ENCODE data around the gene SETD3.

The SETD3 gene

DNA sequence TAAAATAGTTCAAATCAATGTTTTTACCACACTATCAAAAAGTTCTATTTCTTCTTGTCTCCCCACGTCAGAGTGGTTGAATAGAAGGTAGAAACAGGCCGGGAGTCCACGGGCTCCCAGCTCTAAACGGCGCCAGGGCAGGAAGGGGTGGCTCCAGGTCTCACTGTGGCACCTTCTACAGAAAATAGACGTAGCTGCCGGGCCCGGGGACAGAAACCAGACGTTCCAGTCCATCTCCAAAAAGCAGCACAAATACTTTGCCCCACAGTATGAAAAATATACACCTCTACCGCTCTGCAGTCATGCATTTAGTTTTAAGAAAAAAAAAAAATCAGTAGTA, 31.4 kb upstream of the SETD3 start:
- no peaks in the 10 kb centered on the region; the same call in 1 of the 2 replicates for H3K36me3 ChIP-seq (ENCODE audit: insufficient read depth)
- no peaks in the 10 kb centered on the region for H3K79me2 ChIP-seq (ENCODE audit: insufficient read depth, low read depth)
- H3K27me3 ChIP-seq (ENCODE audit: insufficient read depth, low read depth) = no peaks in the 10 kb centered on the region
- no peak overlapping the region for H3K9ac ChIP-seq
- H3K27ac ChIP-seq = no peak overlapping the region
- TF ChIP-seq, protein P1, sequence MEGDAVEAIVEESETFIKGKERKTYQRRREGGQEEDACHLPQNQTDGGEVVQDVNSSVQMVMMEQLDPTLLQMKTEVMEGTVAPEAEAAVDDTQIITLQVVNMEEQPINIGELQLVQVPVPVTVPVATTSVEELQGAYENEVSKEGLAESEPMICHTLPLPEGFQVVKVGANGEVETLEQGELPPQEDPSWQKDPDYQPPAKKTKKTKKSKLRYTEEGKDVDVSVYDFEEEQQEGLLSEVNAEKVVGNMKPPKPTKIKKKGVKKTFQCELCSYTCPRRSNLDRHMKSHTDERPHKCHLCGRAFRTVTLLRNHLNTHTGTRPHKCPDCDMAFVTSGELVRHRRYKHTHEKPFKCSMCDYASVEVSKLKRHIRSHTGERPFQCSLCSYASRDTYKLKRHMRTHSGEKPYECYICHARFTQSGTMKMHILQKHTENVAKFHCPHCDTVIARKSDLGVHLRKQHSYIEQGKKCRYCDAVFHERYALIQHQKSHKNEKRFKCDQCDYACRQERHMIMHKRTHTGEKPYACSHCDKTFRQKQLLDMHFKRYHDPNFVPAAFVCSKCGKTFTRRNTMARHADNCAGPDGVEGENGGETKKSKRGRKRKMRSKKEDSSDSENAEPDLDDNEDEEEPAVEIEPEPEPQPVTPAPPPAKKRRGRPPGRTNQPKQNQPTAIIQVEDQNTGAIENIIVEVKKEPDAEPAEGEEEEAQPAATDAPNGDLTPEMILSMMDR (conservative IDR thresholded peaks at IDR 0.05; ENCODE audit: low read depth, low read length) = no peak
- H3K4me3 ChIP-seq (IDR thresholded peaks at IDR 0.05; ENCODE audit: insufficient read depth, low read depth, low read length) = no peak overlapping the region
- H3K4me2 ChIP-seq = no peak overlapping the region
- no peak overlapping the region for H2AFZ ChIP-seq (ENCODE audit: low read depth)
- peaks cover 7% of the 10 kb centered on the region for H3K4me1 ChIP-seq (ENCODE audit: low read depth, poor library complexity, severe bottlenecking)
- no peaks in the 10 kb centered on the region for H4K20me1 ChIP-seq (ENCODE audit: insufficient read depth)

DNA sequence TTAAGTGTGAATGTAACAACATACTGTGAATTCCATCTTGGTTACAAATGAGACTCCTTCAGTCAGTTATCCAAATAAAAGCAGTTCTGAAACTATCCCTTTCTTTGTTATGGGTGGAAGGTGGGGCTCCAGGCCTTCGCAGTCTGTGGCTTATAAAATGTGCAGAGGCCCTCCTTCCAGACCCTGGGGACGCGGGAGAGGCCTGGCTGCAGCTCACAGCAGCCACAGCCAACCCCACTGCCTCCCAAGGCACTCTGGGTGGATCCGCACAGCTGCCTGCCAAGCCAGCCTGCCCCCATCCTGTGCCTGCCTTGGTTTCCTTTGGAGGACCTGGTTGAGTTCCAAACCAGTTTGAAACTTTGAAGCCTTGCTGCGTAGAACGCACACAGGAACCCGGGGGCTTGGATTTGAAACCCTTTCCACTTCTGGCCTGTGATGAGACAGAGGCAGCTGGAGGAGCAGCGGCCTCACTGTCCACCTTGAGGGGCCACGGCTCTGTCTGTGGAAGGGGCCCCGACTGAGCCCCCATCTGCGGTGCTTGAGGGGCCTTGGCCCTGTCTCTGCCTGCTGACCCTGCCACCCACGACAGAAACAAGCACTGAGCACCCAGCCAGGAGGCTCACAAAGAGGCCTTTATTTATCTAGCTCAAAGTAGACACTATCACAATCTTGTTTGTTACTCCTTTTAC, 30.9 kb upstream of the SETD3 start:
- no peak overlapping the region for H3K4me2 ChIP-seq
- no peak overlapping the region for H3K9ac ChIP-seq
- no peaks in the 10 kb centered on the region for H3K79me2 ChIP-seq (ENCODE audit: insufficient read depth, low read depth)
- no peaks in the 10 kb centered on the region for H4K20me1 ChIP-seq (ENCODE audit: insufficient read depth)
- H3K27me3 ChIP-seq (ENCODE audit: insufficient read depth, low read depth) = no peaks in the 10 kb centered on the region
- TF ChIP-seq, protein P1 (conservative IDR thresholded peaks at IDR 0.05; ENCODE audit: low read depth, low read length) = no peak
- no peak overlapping the region for H3K27ac ChIP-seq
- peaks cover 7% of the 10 kb centered on the region for H3K4me1 ChIP-seq (ENCODE audit: low read depth, poor library complexity, severe bottlenecking)
- H3K4me3 ChIP-seq (IDR thresholded peaks at IDR 0.05; ENCODE audit: insufficient read depth, low read depth, low read length) = no peak overlapping the region
- no peak overlapping the region for H2AFZ ChIP-seq (ENCODE audit: low read depth)
- H3K36me3 ChIP-seq (ENCODE audit: insufficient read depth) = no peaks in the 10 kb centered on the region; the same call in 1 of the 2 replicates

DNA sequence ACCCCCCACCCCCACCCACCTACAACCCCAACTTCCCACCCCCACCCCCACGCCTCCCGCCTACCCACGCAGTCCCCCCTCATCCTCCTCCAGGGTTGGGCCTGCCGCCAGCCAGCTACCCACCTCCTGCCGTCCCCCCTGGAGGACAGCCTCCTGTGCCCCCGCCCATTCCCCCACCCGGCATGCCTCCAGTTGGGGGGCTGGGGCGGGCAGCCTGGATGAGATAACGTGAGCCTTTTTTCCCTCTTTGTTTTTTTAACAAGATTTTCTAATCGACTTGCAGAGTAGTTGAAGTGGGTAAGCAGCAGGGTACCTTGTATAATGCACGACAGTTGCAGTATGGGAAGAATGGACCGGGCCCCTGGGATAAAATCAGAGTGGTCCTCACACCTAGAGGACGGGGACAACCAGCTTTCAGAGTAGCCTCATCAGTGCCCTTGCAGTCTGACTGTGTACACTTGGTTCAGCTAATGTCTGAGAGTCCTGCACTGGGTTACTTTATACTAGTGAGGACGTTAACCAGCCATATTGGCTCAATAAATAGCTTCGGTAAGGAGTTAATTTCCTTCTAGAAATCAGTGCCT, 30.0 kb upstream of the SETD3 start:
- Histone ChIP-seq H3K4me3 (IDR thresholded peaks at IDR 0.05; ENCODE audit: insufficient read depth, low read depth, low read length) (no peak overlapping the region), H3K79me2 (ENCODE audit: insufficient read depth, low read depth) (no peaks in the 10 kb centered on the region), H3K36me3 (ENCODE audit: insufficient read depth) (no peaks in the 10 kb centered on the region; the same call in 1 of the 2 replicates), H4K20me1 (ENCODE audit: insufficient read depth) (no peaks in the 10 kb centered on the region), H2AFZ (ENCODE audit: low read depth) (no peak overlapping the region), H3K27ac (no peak overlapping the region), H3K9ac (no peak overlapping the region), H3K4me2 (no peak overlapping the region), H3K27me3 (ENCODE audit: insufficient read depth, low read depth) (no peaks in the 10 kb centered on the region), H3K4me1 (ENCODE audit: low read depth, poor library complexity, severe bottlenecking) (peaks cover 7% of the 10 kb centered on the region)
- TF ChIP-seq, protein P1 (conservative IDR thresholded peaks at IDR 0.05; ENCODE audit: low read depth, low read length) = no peak

DNA sequence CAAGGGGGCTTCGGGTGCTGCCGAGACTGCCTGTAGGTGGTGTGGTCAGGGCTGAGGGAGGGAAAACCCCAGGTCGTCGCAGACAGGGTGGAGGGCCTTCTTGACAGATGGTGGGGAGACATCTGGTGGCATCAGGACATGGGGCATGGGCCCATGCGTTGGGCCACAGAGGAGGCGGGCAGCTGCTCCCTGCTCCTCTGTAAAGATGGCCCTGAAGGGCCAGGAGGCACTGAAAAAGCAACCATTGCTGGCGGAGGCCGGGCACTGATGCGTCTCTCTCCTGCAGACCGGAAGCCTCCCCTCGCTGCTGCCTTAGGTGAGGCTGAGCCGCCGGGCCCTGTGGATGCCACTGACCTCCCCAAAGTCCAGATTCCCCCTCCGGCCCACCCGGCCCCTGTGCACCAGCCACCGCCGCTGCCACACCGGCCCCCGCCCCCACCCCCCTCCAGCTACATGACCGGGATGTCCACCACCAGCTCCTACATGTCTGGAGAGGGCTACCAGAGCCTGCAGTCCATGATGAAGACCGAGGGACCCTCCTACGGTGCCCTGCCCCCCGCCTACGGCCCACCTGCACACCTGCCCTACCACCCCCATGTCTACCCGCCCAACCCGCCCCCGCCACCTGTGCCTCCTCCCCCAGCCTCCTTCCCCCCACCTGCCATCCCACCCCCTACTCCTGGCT, 29.4 kb upstream of the SETD3 start:
- no peaks in the 10 kb centered on the region; the same call in 1 of the 2 replicates for H3K36me3 ChIP-seq (ENCODE audit: insufficient read depth)
- H4K20me1 ChIP-seq (ENCODE audit: insufficient read depth) = no peaks in the 10 kb centered on the region
- peaks cover 7% of the 10 kb centered on the region for H3K4me1 ChIP-seq (ENCODE audit: low read depth, poor library complexity, severe bottlenecking)
- H3K4me3 ChIP-seq (IDR thresholded peaks at IDR 0.05; ENCODE audit: insufficient read depth, low read depth, low read length) = no peak overlapping the region
- TF ChIP-seq, protein P1 (conservative IDR thresholded peaks at IDR 0.05; ENCODE audit: low read depth, low read length) = no peak
- no peaks in the 10 kb centered on the region for H3K27me3 ChIP-seq (ENCODE audit: insufficient read depth, low read depth)
- no peaks in the 10 kb centered on the region for H3K79me2 ChIP-seq (ENCODE audit: insufficient read depth, low read depth)
- no peak overlapping the region for H3K9ac ChIP-seq
- H3K4me2 ChIP-seq = no peak overlapping the region
- no peak overlapping the region for H2AFZ ChIP-seq (ENCODE audit: low read depth)
- H3K27ac ChIP-seq = no peak overlapping the region

Data from KMS-11 (cell line).